Mucosa of descending colon (tissue), 3 donors: ENCODE results near the gene NTHL1. TPM values are rescaled to one million over a fixed set of nuclear protein-coding genes. Genes with fewer than 3 reads are reported as not detected.
A peak's percentile ranks its signal among the peaks of the same experiment; 100 is the strongest.

Experiments used
- ATAC-seq: fragments of 200-7000 bp; cut with Tn5 transposase; one replicate; pipeline ENCODE4 v1.9.1; 2020; ENCODE audit warnings: mild to moderate bottlenecking, moderate library complexity
- DNase-seq, 3 donors: peaks; one replicate each; pipeline ENCODE4 v3.0.0-alpha.2; 2020
- H3K36me3 ChIP-seq: fragments of 200-600 bp; one replicate; pipeline ENCODE4 v1.8.0; 2021; ENCODE audit warnings: low read depth, mild to moderate bottlenecking
- H3K4me1 ChIP-seq: fragments of 200-600 bp; one replicate; pipeline ENCODE4 v1.8.0; 2021; ENCODE audit warnings: low read depth, mild to moderate bottlenecking
- H3K4me3 ChIP-seq: fragments of 200-600 bp; one replicate; pipeline ENCODE4 v1.8.0; 2021; ENCODE audit warnings: mild to moderate bottlenecking
- H3K9me3 ChIP-seq: fragments of 200-600 bp; one replicate; pipeline ENCODE4 v1.8.0; 2021; ENCODE audit warnings: mild to moderate bottlenecking
- CTCF ChIP-seq: fragments of 200-600 bp; IDR thresholded peaks from one replicate; pipeline ENCODE4 v1.8.0; 2022; ENCODE audit warnings: antibody characterized with exemption, mild to moderate bottlenecking
- intact Hi-C, 2 donors: fragments of 100-400 bp; cut with DNase I in 1 of 2; cut with micrococcal nuclease in 1 of 2; formaldehyde crosslinking; loops; one replicate each; pipeline versions ENCODE4 v1.11.0 to v1.11.1; 2022; cut with DNase I, micrococcal nuclease
- total RNA-seq, 3 donors: library from RNA; stranded (reverse); fragmentation: NEBNext Ultra II Directional in 2 of 3; extraction: Animal tissue kit (Norgen Biotek cat#: 25700) in 2 of 3; gene quantifications; one replicate each; pipeline versions ENCODE4 v1.2.1 to v1.2.4, GENCODE V29; 2021 to 2023
- donor health status: DM: no; HTN: no; CAD: no; lungs with moderate emphysema.
- donor health status: DM: no; HTN: no; CAD: no.
- donor health status: DM: no; HTN: yes; CAD: no.

Gene NTHL1
- total RNA-seq, 3 donors from 2014 or later, result 23.5 to 28.2 (median 24.5) TPM

- DNase-seq, result peak in 1 of 3 donors; percentile 37
- no peaks in the 10 kb centered on the region for H3K36me3 ChIP-seq
- H3K9me3 ChIP-seq, result no peaks in the 10 kb centered on the region
- no peak for ATAC-seq
- intact Hi-C loops, result loop anchor here (10.0 kb wide), 2 partner anchors 121 to 131 kb away; partner anchors contain the start of genes RAB26 (in 1 of the 2) and TRAF7 (in 1 of the 2)
- TF ChIP-seq CTCF, result no peak
- H3K4me3 ChIP-seq, result no peak overlapping the region
- peaks cover 37% of the 10 kb centered on the region for H3K4me1 ChIP-seq
Observed at GRCh38 chr16:2024032-2024420, 23.6 kb downstream of the NTHL1 start.

GRCh38 chr16:2023092-2024031 lies 24.3 kb downstream of the NTHL1 start:
- H3K4me3 ChIP-seq, result peak overlapping the region; percentile 9
- intact Hi-C loops, result loop anchor here (10.0 kb wide), 2 partner anchors 121 to 131 kb away; partner anchors contain the start of genes RAB26 (in 1 of the 2) and TRAF7 (in 1 of the 2)
- no peaks in the 10 kb centered on the region for H3K9me3 ChIP-seq
- peak; percentile 95 for TF ChIP-seq CTCF
- DNase-seq (peak; percentile 95 to 99 (median 97)), ATAC-seq (peak; percentile 95)
- H3K36me3 ChIP-seq, result no peaks in the 10 kb centered on the region
- peaks cover 36% of the 10 kb centered on the region for H3K4me1 ChIP-seq

- H3K4me3 ChIP-seq, result no peak overlapping the region
- TF ChIP-seq CTCF, result no peak
- peaks cover 32% of the 10 kb centered on the region for H3K4me1 ChIP-seq
- no peaks in the 10 kb centered on the region for H3K36me3 ChIP-seq
- DNase-seq (no peak), ATAC-seq (peak; percentile 28)
- intact Hi-C loops, result loop anchor here (10.0 kb wide), 2 partner anchors 122 to 132 kb away; partner anchors contain the start of genes RAB26 (in 1 of the 2) and TRAF7 (in 1 of the 2)
- H3K9me3 ChIP-seq, result no peaks in the 10 kb centered on the region
Observed at GRCh38 chr16:2022723-2023091, 24.9 kb downstream of the NTHL1 start.

- Histone ChIP-seq H3K36me3 (no peaks in the 10 kb centered on the region), H3K4me3 (no peak overlapping the region), H3K9me3 (no peaks in the 10 kb centered on the region), H3K4me1 (peaks cover 38% of the 10 kb centered on the region)
- ATAC-seq (no peak), DNase-seq (peak in 1 of 3 donors; percentile 48)
- intact Hi-C loops, result loop anchor here (10.0 kb wide), 2 partner anchors 125 to 135 kb away; partner anchors contain the start of genes RAB26 (in 1 of the 2) and TRAF7 (in 1 of the 2)
- no peak for TF ChIP-seq CTCF
Observed at GRCh38 chr16:2019921-2020831, 27.5 kb downstream of the NTHL1 start.

GRCh38 chr16:2019518-2019920 lies 28.1 kb downstream of the NTHL1 start, which contains the start of gene NPW:
Gene NPW, plus strand, starts transcription at chr16:2019785.
- intact Hi-C loops, result no loop called here
- H3K4me3 ChIP-seq, result no peak within 1 kb of the TSS
- DNase-seq, result peak in 1 of 3 donors; percentile 47

More at GRCh38 chr16:2019518-2019920, 28.1 kb downstream of the NTHL1 start, which contains the start of gene NPW:
- Histone ChIP-seq H3K36me3 (no peaks in the 10 kb centered on the region), H3K9me3 (no peaks in the 10 kb centered on the region), H3K4me1 (peaks cover 38% of the 10 kb centered on the region)
- no peak for TF ChIP-seq CTCF
- no peak for ATAC-seq
